ENCODE measurements around the gene CAPS.

DNA sequence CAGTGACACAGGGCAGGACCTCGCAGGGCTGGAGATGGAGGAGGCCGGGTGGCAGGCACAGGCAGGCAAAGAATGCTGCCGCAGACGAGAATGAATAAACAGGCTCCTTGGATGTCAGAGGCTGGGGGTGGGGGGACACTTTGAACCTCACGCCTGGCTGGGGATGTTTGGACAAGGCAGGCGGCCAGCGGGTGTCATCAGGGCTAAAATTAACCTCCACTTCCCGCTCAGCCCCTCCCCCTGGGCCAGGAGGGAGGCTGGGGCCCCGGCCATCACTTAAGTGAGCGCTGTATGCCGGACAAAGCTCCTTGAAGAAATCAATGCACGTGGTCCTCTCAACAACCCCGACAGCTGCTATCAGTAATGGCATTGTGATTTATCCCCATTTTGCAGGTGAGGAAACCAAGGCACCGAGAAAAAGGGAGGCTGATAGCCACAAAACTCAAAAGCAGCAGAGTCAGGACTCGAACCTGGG lies 33.4 kb upstream of the CAPS start:
- TF ChIP-seq, protein P1, sequence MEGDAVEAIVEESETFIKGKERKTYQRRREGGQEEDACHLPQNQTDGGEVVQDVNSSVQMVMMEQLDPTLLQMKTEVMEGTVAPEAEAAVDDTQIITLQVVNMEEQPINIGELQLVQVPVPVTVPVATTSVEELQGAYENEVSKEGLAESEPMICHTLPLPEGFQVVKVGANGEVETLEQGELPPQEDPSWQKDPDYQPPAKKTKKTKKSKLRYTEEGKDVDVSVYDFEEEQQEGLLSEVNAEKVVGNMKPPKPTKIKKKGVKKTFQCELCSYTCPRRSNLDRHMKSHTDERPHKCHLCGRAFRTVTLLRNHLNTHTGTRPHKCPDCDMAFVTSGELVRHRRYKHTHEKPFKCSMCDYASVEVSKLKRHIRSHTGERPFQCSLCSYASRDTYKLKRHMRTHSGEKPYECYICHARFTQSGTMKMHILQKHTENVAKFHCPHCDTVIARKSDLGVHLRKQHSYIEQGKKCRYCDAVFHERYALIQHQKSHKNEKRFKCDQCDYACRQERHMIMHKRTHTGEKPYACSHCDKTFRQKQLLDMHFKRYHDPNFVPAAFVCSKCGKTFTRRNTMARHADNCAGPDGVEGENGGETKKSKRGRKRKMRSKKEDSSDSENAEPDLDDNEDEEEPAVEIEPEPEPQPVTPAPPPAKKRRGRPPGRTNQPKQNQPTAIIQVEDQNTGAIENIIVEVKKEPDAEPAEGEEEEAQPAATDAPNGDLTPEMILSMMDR (IDR thresholded peaks at IDR 0.05) = no peak
- TF ChIP-seq POLR2A (IDR thresholded peaks at IDR 0.05) = no peak
